Naive B cell (primary cell): Measurements from ENCODE around the gene GPR183. TPM values are rescaled to one million over a fixed set of nuclear protein-coding genes. Genes with fewer than 3 reads are reported as not detected.

ENCODE experiments used
- ATAC-seq, 2 donors: fragments of 150-1000 bp; cut with Tn5 transposase; 2 replicates each; pipeline ENCODE4 v1.10.0; 2021; ENCODE audit warnings: low read depth in 2 of 2, mild to moderate bottlenecking in 2 of 2, moderate library complexity in 2 of 2
- DNase-seq: peaks from one replicate; pipeline ENCODE4 v3.0.0; 2022
- H3K27ac Mint-ChIP-seq, 6 donors: one replicate each; pipeline ENCODE4 v1.8.0; 2020 to 2022; ENCODE audit warnings: mild to moderate bottlenecking in 6 of 6, mixed read lengths in 6 of 6, moderate library complexity in 5 of 6, inconsistent platforms in 2 of 6
- H3K27me3 Mint-ChIP-seq, 3 donors: one replicate each; pipeline ENCODE4 v1.8.0; 2021 to 2022; ENCODE audit warnings: mixed read lengths in 3 of 3, mild to moderate bottlenecking in 1 of 3
- H3K36me3 Mint-ChIP-seq, 2 donors: one replicate each; pipeline ENCODE4 v1.8.0; 2020 to 2022; ENCODE audit warnings: mixed read lengths in 2 of 2, inconsistent platforms in 1 of 2, mild to moderate bottlenecking in 1 of 2
- H3K4me1 Mint-ChIP-seq, 3 donors: one replicate each; pipeline ENCODE4 v1.8.0; 2020 to 2022; ENCODE audit warnings: mixed read lengths in 3 of 3, inconsistent platforms in 1 of 3, mild to moderate bottlenecking in 1 of 3, moderate library complexity in 1 of 3
- H3K4me3 Mint-ChIP-seq, 8 donors: one replicate each; pipeline ENCODE4 v1.8.0; 2020 to 2022; ENCODE audit warnings: mild to moderate bottlenecking in 8 of 8, mixed read lengths in 8 of 8, moderate library complexity in 8 of 8, inconsistent platforms in 2 of 8
- H3K9me3 Mint-ChIP-seq, 7 donors: one replicate each; pipeline ENCODE4 v1.8.0; 2020 to 2022; ENCODE audit warnings: mixed read lengths in 7 of 7, mild to moderate bottlenecking in 5 of 7, inconsistent platforms in 2 of 7, moderate library complexity in 1 of 7
- polyA plus RNA-seq, 6 donors: library from polyadenylated mRNA; unstranded; fragments of 300-500 nt; fragmentation: Illumina TruSeq; gene quantifications; one replicate each; pipeline ENCODE4 v1.2.3, GENCODE V29; 2021; ENCODE audit warnings: low read depth in 6 of 6

The GPR183 gene
- polyA plus RNA-seq, 6 donors from 2014 or later: 98.3 to 487 (median 158) TPM

- Mint-ChIP-seq H3K4me3 (peak overlapping the region; percentile 68 to 94 (median 84)), H3K27ac (peak overlapping the region; percentile 32 to 92 (median 88)), H3K4me1 (peaks cover 68 to 86% (median 81%) of the 10 kb centered on the region in 3 donors), H3K27me3 (no peaks in the 10 kb centered on the region), H3K9me3 (no peaks in the 10 kb centered on the region), H3K36me3 (peaks cover 10 to 16% of the 10 kb centered on the region in 2 donors)
- no peak for DNase-seq
- ATAC-seq: no peak
These were observed 2.0 kb downstream of the GPR183 start for GRCh38 chr13:99305158-99305557.

- no peaks in the 10 kb centered on the region for H3K27me3 Mint-ChIP-seq
- no peaks in the 10 kb centered on the region for H3K9me3 Mint-ChIP-seq
- H3K27ac Mint-ChIP-seq: peak overlapping the region in 5 of 6 donors; percentile 80 to 97 (median 86)
- DNase-seq (no peak), ATAC-seq (no peak)
- peak overlapping the region; percentile 12 to 94 (median 78) for H3K4me3 Mint-ChIP-seq
- H3K36me3 Mint-ChIP-seq: peaks cover 10 to 16% of the 10 kb centered on the region in 2 donors
- H3K4me1 Mint-ChIP-seq: peaks cover 74 to 86% (median 80%) of the 10 kb centered on the region in 3 donors
These were observed 2.7 kb downstream of the GPR183 start for GRCh38 chr13:99304541-99304940.

GRCh38 chr13:99303863-99304521 is 3.2 kb downstream of the GPR183 start:
- DNase-seq: no peak
- no peak for ATAC-seq
- Mint-ChIP-seq H3K4me1 (peaks cover 78 to 86% (median 82%) of the 10 kb centered on the region in 3 donors), H3K9me3 (no peaks in the 10 kb centered on the region), H3K27me3 (no peaks in the 10 kb centered on the region), H3K4me3 (peak overlapping the region; percentile 12 to 94 (median 78)), H3K36me3 (peaks cover 10 to 16% of the 10 kb centered on the region in 2 donors), H3K27ac (peak overlapping the region in 5 of 6 donors; percentile 63 to 97 (median 84))

- Mint-ChIP-seq H3K27ac (peak overlapping the region; percentile 63 to 97 (median 89)), H3K36me3 (peaks cover 4 to 16% of the 10 kb centered on the region in 2 donors), H3K4me3 (peak overlapping the region; percentile 32 to 94 (median 81))
These were observed 4.3 kb downstream of the GPR183 start for GRCh38 chr13:99302637-99303505.

GRCh38 chr13:99301913-99302636 is 5.1 kb downstream of the GPR183 start:
- H3K27ac Mint-ChIP-seq: peak overlapping the region; percentile 63 to 93 (median 81)
- H3K9me3 Mint-ChIP-seq: no peaks in the 10 kb centered on the region
- no peak for DNase-seq
- ATAC-seq: peak; percentile 63 to 68
- H3K27me3 Mint-ChIP-seq: no peaks in the 10 kb centered on the region
- H3K4me3 Mint-ChIP-seq: peak overlapping the region; percentile 66 to 94 (median 76)
- H3K4me1 Mint-ChIP-seq: peaks cover 77 to 86% (median 84%) of the 10 kb centered on the region in 3 donors
- peaks cover 4 to 16% of the 10 kb centered on the region in 2 donors for H3K36me3 Mint-ChIP-seq

More at GRCh38 chr13:99302637-99303505, 4.3 kb downstream of the GPR183 start:
- H3K4me1 Mint-ChIP-seq: peaks cover 77 to 86% (median 84%) of the 10 kb centered on the region in 3 donors
- DNase-seq (no peak), ATAC-seq (no peak)
- H3K27me3 Mint-ChIP-seq: no peaks in the 10 kb centered on the region
- no peaks in the 10 kb centered on the region for H3K9me3 Mint-ChIP-seq

- Mint-ChIP-seq H3K36me3 (peaks cover under 1 to 16% of the 10 kb centered on the region in 2 donors), H3K4me1 (peaks cover 77 to 89% (median 88%) of the 10 kb centered on the region in 3 donors), H3K27ac (peak overlapping the region in 3 of 6 donors; percentile 7 to 86 (median 77)), H3K4me3 (peak overlapping the region in 4 of 8 donors; percentile 26 to 65 (median 38)), H3K9me3 (no peaks in the 10 kb centered on the region), H3K27me3 (no peaks in the 10 kb centered on the region)
- ATAC-seq: peak in 1 of 2 donors; percentile 9
- no peak for DNase-seq
These were observed 6.0 kb downstream of the GPR183 start for GRCh38 chr13:99301056-99301838.

GRCh38 chr13:99299920-99300341 is 7.3 kb downstream of the GPR183 start:
- no peaks in the 10 kb centered on the region for H3K9me3 Mint-ChIP-seq
- no peak for DNase-seq
- ATAC-seq: no peak
- peaks cover 10 to 23% of the 10 kb centered on the region in 2 donors for H3K36me3 Mint-ChIP-seq
- H3K27me3 Mint-ChIP-seq: no peaks in the 10 kb centered on the region
- H3K4me3 Mint-ChIP-seq: peak overlapping the region in 7 of 8 donors; percentile 32 to 71 (median 56)
- H3K27ac Mint-ChIP-seq: peak overlapping the region in 5 of 6 donors; percentile 48 to 86 (median 67)
- H3K4me1 Mint-ChIP-seq: peaks cover 78 to 86% (median 81%) of the 10 kb centered on the region in 3 donors

GRCh38 chr13:99299256-99299919 is 7.8 kb downstream of the GPR183 start:
- peak overlapping the region; percentile 29 to 71 (median 54) for H3K4me3 Mint-ChIP-seq
- peaks cover 72 to 80% (median 76%) of the 10 kb centered on the region in 3 donors for H3K4me1 Mint-ChIP-seq
- H3K27ac Mint-ChIP-seq: peak overlapping the region; percentile 34 to 95 (median 76)
- ATAC-seq (no peak), DNase-seq (no peak)
- no peaks in the 10 kb centered on the region for H3K9me3 Mint-ChIP-seq
- no peaks in the 10 kb centered on the region for H3K27me3 Mint-ChIP-seq
- H3K36me3 Mint-ChIP-seq: peaks cover 10 to 17% of the 10 kb centered on the region in 2 donors

GRCh38 chr13:99298056-99298455 is 9.1 kb downstream of the GPR183 start:
- H3K4me1 Mint-ChIP-seq: peaks cover 68 to 78% (median 73%) of the 10 kb centered on the region in 3 donors
- DNase-seq: no peak
- H3K36me3 Mint-ChIP-seq: peaks cover 9 to 18% of the 10 kb centered on the region in 2 donors
- no peaks in the 10 kb centered on the region for H3K27me3 Mint-ChIP-seq
- peak overlapping the region; percentile 5 to 86 (median 44) for H3K27ac Mint-ChIP-seq
- no peaks in the 10 kb centered on the region for H3K9me3 Mint-ChIP-seq
- H3K4me3 Mint-ChIP-seq: peak overlapping the region in 7 of 8 donors; percentile 32 to 74 (median 60)
- peak in 1 of 2 donors; percentile 23 for ATAC-seq

GRCh38 chr13:99297331-99297730 is 9.9 kb downstream of the GPR183 start:
- H3K36me3 Mint-ChIP-seq: peaks cover 9 to 21% of the 10 kb centered on the region in 2 donors
- no peaks in the 10 kb centered on the region for H3K27me3 Mint-ChIP-seq
- ATAC-seq (no peak), DNase-seq (no peak)
- peak overlapping the region in 7 of 8 donors; percentile 4 to 74 (median 60) for H3K4me3 Mint-ChIP-seq
- H3K4me1 Mint-ChIP-seq: peaks cover 67 to 78% (median 72%) of the 10 kb centered on the region in 3 donors
- peak overlapping the region; percentile 40 to 93 (median 90) for H3K27ac Mint-ChIP-seq
- no peaks in the 10 kb centered on the region for H3K9me3 Mint-ChIP-seq

GRCh38 chr13:99296398-99296797 is 10.8 kb downstream of the GPR183 start:
- Mint-ChIP-seq H3K4me3 (peak overlapping the region; percentile 66 to 82 (median 80)), H3K9me3 (no peaks in the 10 kb centered on the region), H3K36me3 (peaks cover 9 to 21% of the 10 kb centered on the region in 2 donors), H3K4me1 (peaks cover 65 to 77% (median 66%) of the 10 kb centered on the region in 3 donors), H3K27ac (peak overlapping the region; percentile 78 to 93 (median 88)), H3K27me3 (no peaks in the 10 kb centered on the region)
- no peak for DNase-seq
- peak; percentile 31 to 53 for ATAC-seq
